HL-60 (cell line): ENCODE measurements around the gene PRRG2.
A peak's percentile ranks its signal among the peaks of the same experiment; 100 is the strongest.

Experiments
- DNase-seq, 2 experiments: peaks; one replicate each; pipeline ENCODE4 v3.0.0-alpha.2; 2010 to 2020; ENCODE audit warnings: low read depth in 1 of 2, low spot score in 1 of 2
- H3K27ac ChIP-seq: fragments of 250-450 bp; sonication (Bioruptor Pico); replicated peaks from 2 replicates; pipeline ENCODE4 v1.5.1; 2020; ENCODE audit warnings: mild to moderate bottlenecking, moderate library complexity
- H3K27me3 ChIP-seq: fragments of 250-450 bp; sonication (Bioruptor Pico); 2 replicates; pipeline ENCODE4 v1.5.1; 2021; ENCODE audit warnings: mild to moderate bottlenecking, moderate library complexity; ENCODE audit not compliant: insufficient read depth, poor library complexity, severe bottlenecking
- H3K4me3 ChIP-seq: replicated peaks from 2 replicates; pipeline ENCODE4 v1.5.1; 2011; ENCODE audit warnings: mild to moderate bottlenecking, control low read depth, low read length; ENCODE audit not compliant: insufficient read depth
- CTCF ChIP-seq: IDR thresholded peaks from one replicate; pipeline ENCODE4 v1.5.1; 2011; ENCODE audit warnings: low read length, control low read depth, inconsistent platforms; ENCODE audit not compliant: insufficient read depth
- GABPA ChIP-seq: IDR thresholded peaks from 2 replicates; pipeline ENCODE4 v1.6.1; 2012; ENCODE audit warnings: low read depth
- POLR2AphosphoS5 ChIP-seq: IDR thresholded peaks from 2 replicates; pipeline ENCODE4 v1.6.1; 2012; ENCODE audit warnings: low read depth
- REST ChIP-seq: IDR thresholded peaks from 2 replicates; pipeline ENCODE4 v1.6.1; 2012; ENCODE audit warnings: low read depth; ENCODE audit not compliant: insufficient replicate concordance
- SPI1 ChIP-seq: IDR thresholded peaks from 2 replicates; pipeline ENCODE4 v1.6.1; 2012; ENCODE audit warnings: low read depth, mild to moderate bottlenecking, borderline replicate concordance

The PRRG2 gene

GRCh38 chr19:49543032-49543431 is 38.1 kb upstream of the PRRG2 start:
- no peak for DNase-seq
- H3K27me3 ChIP-seq = no peaks in the 10 kb centered on the region
- H3K4me3 ChIP-seq = no peak overlapping the region
- no peak for TF ChIP-seq SPI1
- TF ChIP-seq REST = no peak
- TF ChIP-seq CTCF = no peak
- no peak for TF ChIP-seq GABPA
- TF ChIP-seq POLR2AphosphoS5 = no peak
- H3K27ac ChIP-seq = no peak overlapping the region

- Histone ChIP-seq H3K4me3 (no peak overlapping the region), H3K27me3 (no peaks in the 10 kb centered on the region), H3K27ac (no peak overlapping the region)
- DNase-seq = no peak
- TF ChIP-seq SPI1 = no peak
- no peak for TF ChIP-seq REST
- TF ChIP-seq POLR2AphosphoS5 = no peak
- TF ChIP-seq CTCF = no peak
- no peak for TF ChIP-seq GABPA
Measured at GRCh38 chr19:49544154-49544553, 37.0 kb upstream of the PRRG2 start.

GRCh38 chr19:49546825-49547565 is 34.1 kb upstream of the PRRG2 start:
- Histone ChIP-seq H3K4me3 (no peak overlapping the region), H3K27ac (no peak overlapping the region)

More at GRCh38 chr19:49546825-49547565, 34.1 kb upstream of the PRRG2 start:
- peak in 1 of 2 experiments; percentile 68 for DNase-seq
- no peaks in the 10 kb centered on the region for H3K27me3 ChIP-seq
- TF ChIP-seq CTCF (peak; percentile 77), GABPA (no peak)
